ENCODE measurements around the gene GOLGA1. TPM values are rescaled to one million over a fixed set of nuclear protein-coding genes. Genes with fewer than 3 reads are reported as not detected.

GOLGA1 gene
- total and polyA plus RNA-seq, 2 of the 13 experiments (the other 11 are each of a cell fraction or from before 2014, with no cell fraction given): 12.7 to 15.9 TPM

DNA sequence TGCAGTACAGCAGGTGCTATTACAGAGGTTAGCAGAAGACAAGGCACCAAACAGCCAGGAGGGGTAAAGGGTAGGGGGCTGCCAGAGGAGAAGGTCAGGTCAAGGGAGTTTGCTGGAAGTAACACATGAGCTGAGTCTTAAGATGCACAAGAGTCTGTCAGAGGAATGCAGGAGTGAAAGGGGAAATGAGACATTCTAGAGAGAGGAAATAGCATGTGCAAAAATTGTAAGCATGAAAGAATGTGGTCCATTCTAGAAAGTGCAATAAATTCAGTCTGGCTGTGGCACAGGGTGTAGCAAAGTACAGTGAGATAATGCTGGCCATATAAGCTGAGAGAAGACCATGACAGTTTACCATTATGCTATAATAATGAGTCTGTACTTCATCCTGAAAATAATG lies 6.6 kb downstream of the GOLGA1 start (continued):
- TF ChIP-seq, protein P1, sequence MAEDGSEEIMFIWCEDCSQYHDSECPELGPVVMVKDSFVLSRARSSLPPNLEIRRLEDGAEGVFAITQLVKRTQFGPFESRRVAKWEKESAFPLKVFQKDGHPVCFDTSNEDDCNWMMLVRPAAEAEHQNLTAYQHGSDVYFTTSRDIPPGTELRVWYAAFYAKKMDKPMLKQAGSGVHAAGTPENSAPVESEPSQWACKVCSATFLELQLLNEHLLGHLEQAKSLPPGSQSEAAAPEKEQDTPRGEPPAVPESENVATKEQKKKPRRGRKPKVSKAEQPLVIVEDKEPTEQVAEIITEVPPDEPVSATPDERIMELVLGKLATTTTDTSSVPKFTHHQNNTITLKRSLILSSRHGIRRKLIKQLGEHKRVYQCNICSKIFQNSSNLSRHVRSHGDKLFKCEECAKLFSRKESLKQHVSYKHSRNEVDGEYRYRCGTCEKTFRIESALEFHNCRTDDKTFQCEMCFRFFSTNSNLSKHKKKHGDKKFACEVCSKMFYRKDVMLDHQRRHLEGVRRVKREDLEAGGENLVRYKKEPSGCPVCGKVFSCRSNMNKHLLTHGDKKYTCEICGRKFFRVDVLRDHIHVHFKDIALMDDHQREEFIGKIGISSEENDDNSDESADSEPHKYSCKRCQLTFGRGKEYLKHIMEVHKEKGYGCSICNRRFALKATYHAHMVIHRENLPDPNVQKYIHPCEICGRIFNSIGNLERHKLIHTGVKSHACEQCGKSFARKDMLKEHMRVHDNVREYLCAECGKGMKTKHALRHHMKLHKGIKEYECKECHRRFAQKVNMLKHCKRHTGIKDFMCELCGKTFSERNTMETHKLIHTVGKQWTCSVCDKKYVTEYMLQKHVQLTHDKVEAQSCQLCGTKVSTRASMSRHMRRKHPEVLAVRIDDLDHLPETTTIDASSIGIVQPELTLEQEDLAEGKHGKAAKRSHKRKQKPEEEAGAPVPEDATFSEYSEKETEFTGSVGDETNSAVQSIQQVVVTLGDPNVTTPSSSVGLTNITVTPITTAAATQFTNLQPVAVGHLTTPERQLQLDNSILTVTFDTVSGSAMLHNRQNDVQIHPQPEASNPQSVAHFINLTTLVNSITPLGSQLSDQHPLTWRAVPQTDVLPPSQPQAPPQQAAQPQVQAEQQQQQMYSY (CRISPR knock-in tag; IDR thresholded peaks at IDR 0.05): no peak
- TF ChIP-seq, protein P2, sequence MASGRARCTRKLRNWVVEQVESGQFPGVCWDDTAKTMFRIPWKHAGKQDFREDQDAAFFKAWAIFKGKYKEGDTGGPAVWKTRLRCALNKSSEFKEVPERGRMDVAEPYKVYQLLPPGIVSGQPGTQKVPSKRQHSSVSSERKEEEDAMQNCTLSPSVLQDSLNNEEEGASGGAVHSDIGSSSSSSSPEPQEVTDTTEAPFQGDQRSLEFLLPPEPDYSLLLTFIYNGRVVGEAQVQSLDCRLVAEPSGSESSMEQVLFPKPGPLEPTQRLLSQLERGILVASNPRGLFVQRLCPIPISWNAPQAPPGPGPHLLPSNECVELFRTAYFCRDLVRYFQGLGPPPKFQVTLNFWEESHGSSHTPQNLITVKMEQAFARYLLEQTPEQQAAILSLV (CRISPR knock-in tag; IDR thresholded peaks at IDR 0.05; ENCODE audit: borderline replicate concordance): no peak
- TF ChIP-seq CCDC6 (CRISPR knock-in tag; IDR thresholded peaks at IDR 0.05): no peak
- no peak for TF ChIP-seq HNF4A (CRISPR knock-in tag; IDR thresholded peaks at IDR 0.05)
- no peak for TF ChIP-seq RELA (CRISPR knock-in tag; IDR thresholded peaks at IDR 0.05)

DNA sequence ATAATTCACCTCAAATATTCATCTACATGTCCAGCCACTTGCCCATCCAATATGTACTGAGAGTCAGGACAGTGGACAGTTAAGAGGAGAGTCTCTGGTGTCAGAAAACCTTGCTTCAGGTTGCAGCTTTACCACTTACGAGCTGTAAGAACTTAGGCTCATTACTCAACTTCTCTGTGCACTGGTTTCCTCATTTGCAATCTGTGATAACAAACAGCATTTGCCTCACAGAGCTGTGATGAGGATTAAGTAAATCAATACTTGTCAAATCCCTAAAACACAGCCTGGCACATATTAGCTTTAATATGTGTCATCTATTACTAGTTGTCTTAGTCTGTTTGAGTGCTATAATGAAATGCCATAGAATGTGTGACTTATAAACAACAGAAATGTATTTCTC lies 8.6 kb downstream of the GOLGA1 start:
- DNase-seq (ENCODE audit: low spot score) (no peak), FAIRE-seq (no peak), ATAC-seq (no peak)
- no TSS peak for BruUV-seq (replicated peaks)
- ChIA-PET POLR2A (no interaction called here), CTCF (ENCODE audit: low intra/inter-chr PET ratio, low total read pairs) (no interaction called here)
- Histone ChIP-seq H3K27me3 (ENCODE audit: control insufficient read depth in 1 of 2, insufficient read depth in 2 of 2, low read length in 2 of 2) (no peaks in the 10 kb centered on the region), H3K9me3 (ENCODE audit: low read length) (no peaks in the 10 kb centered on the region), H2AFZ (ENCODE audit: low read length) (no peak overlapping the region), H3K36me3 (replicated peaks in 1 of 2; ENCODE audit: control insufficient read depth in 1 of 2, insufficient read depth in 2 of 2, low read length in 2 of 2) (peaks cover 8 to 43% of the 10 kb centered on the region in 2 experiments), H3K4me2 (ENCODE audit: low read depth, low read length) (no peak overlapping the region), H3K9ac (ENCODE audit: insufficient read depth, low read depth, low read length) (no peak overlapping the region), H3K4me1 (ENCODE audit: insufficient read depth, low read length) (no peaks in the 10 kb centered on the region), H3K79me2 (ENCODE audit: insufficient read depth, low read length) (no peaks in the 10 kb centered on the region), H3K27ac (ENCODE audit: extremely low read length, insufficient read depth, low read length) (no peak overlapping the region), H3K4me3 (replicated peaks in 1 of 3; ENCODE audit: insufficient read depth in 1 of 3, low read depth in 2 of 3, low read length in 3 of 3) (no peak overlapping the region), H4K20me1 (ENCODE audit: insufficient read depth, low read length) (no peaks in the 10 kb centered on the region)
- intact Hi-C loops (cut with micrococcal nuclease; ENCODE audit: unreplicated experiment) (no loop called here), in situ Hi-C loops (cut with HindIII; ENCODE audit: extremely low pct_ligation_motif_present, low pct_unique_long_range_greater_than_20kb) (no loop called here)
- 100% methylated on average over 1 of the region's 1 CpG for WGBS (ENCODE audit: low lambda C conversion rate)
- no peak for TF ChIP-seq NRL (CRISPR knock-in tag; IDR thresholded peaks at IDR 0.05; ENCODE audit: borderline replicate concordance)
- TF ChIP-seq, protein P3, sequence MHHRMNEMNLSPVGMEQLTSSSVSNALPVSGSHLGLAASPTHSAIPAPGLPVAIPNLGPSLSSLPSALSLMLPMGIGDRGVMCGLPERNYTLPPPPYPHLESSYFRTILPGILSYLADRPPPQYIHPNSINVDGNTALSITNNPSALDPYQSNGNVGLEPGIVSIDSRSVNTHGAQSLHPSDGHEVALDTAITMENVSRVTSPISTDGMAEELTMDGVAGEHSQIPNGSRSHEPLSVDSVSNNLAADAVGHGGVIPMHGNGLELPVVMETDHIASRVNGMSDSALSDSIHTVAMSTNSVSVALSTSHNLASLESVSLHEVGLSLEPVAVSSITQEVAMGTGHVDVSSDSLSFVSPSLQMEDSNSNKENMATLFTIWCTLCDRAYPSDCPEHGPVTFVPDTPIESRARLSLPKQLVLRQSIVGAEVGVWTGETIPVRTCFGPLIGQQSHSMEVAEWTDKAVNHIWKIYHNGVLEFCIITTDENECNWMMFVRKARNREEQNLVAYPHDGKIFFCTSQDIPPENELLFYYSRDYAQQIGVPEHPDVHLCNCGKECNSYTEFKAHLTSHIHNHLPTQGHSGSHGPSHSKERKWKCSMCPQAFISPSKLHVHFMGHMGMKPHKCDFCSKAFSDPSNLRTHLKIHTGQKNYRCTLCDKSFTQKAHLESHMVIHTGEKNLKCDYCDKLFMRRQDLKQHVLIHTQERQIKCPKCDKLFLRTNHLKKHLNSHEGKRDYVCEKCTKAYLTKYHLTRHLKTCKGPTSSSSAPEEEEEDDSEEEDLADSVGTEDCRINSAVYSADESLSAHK (CRISPR knock-in tag; IDR thresholded peaks at IDR 0.05; ENCODE audit: borderline replicate concordance): no peak
- TF ChIP-seq ZNF180 (CRISPR knock-in tag; IDR thresholded peaks at IDR 0.05; ENCODE audit: borderline replicate concordance, low read depth): no peak
- TF ChIP-seq GABPB1 (CRISPR knock-in tag; IDR thresholded peaks at IDR 0.05): no peak
- TF ChIP-seq, protein P4, sequence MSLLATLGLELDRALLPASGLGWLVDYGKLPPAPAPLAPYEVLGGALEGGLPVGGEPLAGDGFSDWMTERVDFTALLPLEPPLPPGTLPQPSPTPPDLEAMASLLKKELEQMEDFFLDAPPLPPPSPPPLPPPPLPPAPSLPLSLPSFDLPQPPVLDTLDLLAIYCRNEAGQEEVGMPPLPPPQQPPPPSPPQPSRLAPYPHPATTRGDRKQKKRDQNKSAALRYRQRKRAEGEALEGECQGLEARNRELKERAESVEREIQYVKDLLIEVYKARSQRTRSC (CRISPR knock-in tag; IDR thresholded peaks at IDR 0.05; ENCODE audit: low read depth): no peak
- no peak for TF ChIP-seq MZF1 (CRISPR knock-in tag; IDR thresholded peaks at IDR 0.05; ENCODE audit: borderline replicate concordance)
- TF ChIP-seq, protein P5, sequence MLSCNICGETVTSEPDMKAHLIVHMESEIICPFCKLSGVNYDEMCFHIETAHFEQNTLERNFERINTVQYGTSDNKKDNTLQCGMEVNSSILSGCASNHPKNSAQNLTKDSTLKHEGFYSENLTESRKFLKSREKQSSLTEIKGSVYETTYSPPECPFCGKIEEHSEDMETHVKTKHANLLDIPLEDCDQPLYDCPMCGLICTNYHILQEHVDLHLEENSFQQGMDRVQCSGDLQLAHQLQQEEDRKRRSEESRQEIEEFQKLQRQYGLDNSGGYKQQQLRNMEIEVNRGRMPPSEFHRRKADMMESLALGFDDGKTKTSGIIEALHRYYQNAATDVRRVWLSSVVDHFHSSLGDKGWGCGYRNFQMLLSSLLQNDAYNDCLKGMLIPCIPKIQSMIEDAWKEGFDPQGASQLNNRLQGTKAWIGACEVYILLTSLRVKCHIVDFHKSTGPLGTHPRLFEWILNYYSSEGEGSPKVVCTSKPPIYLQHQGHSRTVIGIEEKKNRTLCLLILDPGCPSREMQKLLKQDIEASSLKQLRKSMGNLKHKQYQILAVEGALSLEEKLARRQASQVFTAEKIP (CRISPR knock-in tag; IDR thresholded peaks at IDR 0.05; ENCODE audit: borderline replicate concordance): no peak
- TF ChIP-seq FOXA3 (CRISPR knock-in tag; IDR thresholded peaks at IDR 0.05): no peak
- no peak for TF ChIP-seq ZNF331 (CRISPR knock-in tag; IDR thresholded peaks at IDR 0.05)

Measured in HepG2 (cell line).